ENCODE measurements around the gene BCAP29.

Gene BCAP29

DNA sequence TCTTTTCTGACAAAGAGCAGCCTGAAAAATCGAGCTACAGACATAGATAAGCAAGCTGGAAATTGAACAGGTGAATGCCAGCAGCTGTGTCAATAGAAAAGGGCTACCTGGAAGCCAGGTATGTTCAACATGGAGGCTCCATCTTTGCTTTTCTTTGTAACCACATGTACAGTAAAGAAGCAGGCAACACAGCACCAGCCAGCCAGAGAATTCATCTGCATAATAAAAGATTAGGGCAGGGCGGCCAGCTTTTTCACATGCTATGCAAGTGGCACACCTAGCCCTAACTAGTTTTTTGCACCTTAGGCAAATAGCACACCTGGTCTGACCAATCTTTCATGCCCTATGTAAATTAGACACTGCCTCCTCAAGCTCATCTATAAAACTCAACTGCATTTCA lies 42.0 kb upstream of the BCAP29 start:
- no peak overlapping the region for H3K18ac ChIP-seq (ENCODE audit: low read length)
- WGBS (ENCODE audit: extremely low coverage, insufficient coverage, insufficient read length), result no CpG with 5 or more reads among the region's 2 CpGs
- H3K27ac ChIP-seq (ENCODE audit: low read depth, low read length), result no peak overlapping the region
- H3K9me3 ChIP-seq (ENCODE audit: insufficient read depth, low read depth, low read length), result no peaks in the 10 kb centered on the region
- H2BK120ac ChIP-seq (ENCODE audit: insufficient read depth, low read length, poor library complexity), result no peak overlapping the region
- no peak overlapping the region for H3K4ac ChIP-seq (ENCODE audit: low read depth, low read length)
- H2BK5ac ChIP-seq (ENCODE audit: low read depth, low read length, poor library complexity), result no peak overlapping the region
- no peaks in the 10 kb centered on the region for H3K4me1 ChIP-seq (ENCODE audit: control insufficient read depth in 1 of 2, insufficient read depth in 2 of 2, low read length in 2 of 2)
- H3K23ac ChIP-seq (ENCODE audit: low read length), result no peak overlapping the region
- peaks cover 0 to 1% of the 10 kb centered on the region in 2 experiments for H3K36me3 ChIP-seq (ENCODE audit: control insufficient read depth in 1 of 2, insufficient read depth in 2 of 2, low read length in 2 of 2)
- H2AK5ac ChIP-seq (ENCODE audit: low read length), result no peak overlapping the region
- H4K12ac ChIP-seq (ENCODE audit: low read depth, low read length), result no peak overlapping the region
- H4K8ac ChIP-seq (ENCODE audit: low read depth, low read length), result no peak overlapping the region
- no peaks in the 10 kb centered on the region for H3K79me1 ChIP-seq (ENCODE audit: low read length)
- no peak overlapping the region for H4K91ac ChIP-seq (ENCODE audit: low read depth, low read length)
- H2BK12ac ChIP-seq (ENCODE audit: low read length), result no peak overlapping the region
- no peak for DNase-seq
- H3K27me3 ChIP-seq (ENCODE audit: insufficient read depth, low read length), result no peaks in the 10 kb centered on the region
- no peak overlapping the region for H2AFZ ChIP-seq (ENCODE audit: insufficient read depth, low read length, poor library complexity)
- H3K9ac ChIP-seq (ENCODE audit: low read length), result no peak overlapping the region
- H3K14ac ChIP-seq (ENCODE audit: low read length), result no peak overlapping the region
- H3K4me2 ChIP-seq (ENCODE audit: low read length), result no peak overlapping the region
- H3K4me3 ChIP-seq (ENCODE audit: low read depth, low read length), result no peak overlapping the region
- no peaks in the 10 kb centered on the region for H3K79me2 ChIP-seq (ENCODE audit: control insufficient read depth, insufficient read depth, low read length, poor library complexity)

GRCh38 chr7:107543338-107543993 lies 36.6 kb upstream of the BCAP29 start:
- Histone ChIP-seq H4K12ac (ENCODE audit: low read depth, low read length) (no peak overlapping the region), H3K23ac (ENCODE audit: low read length) (no peak overlapping the region), H3K27ac (ENCODE audit: low read depth, low read length) (no peak overlapping the region), H2BK5ac (ENCODE audit: low read depth, low read length, poor library complexity) (no peak overlapping the region), H3K9ac (ENCODE audit: low read length) (no peak overlapping the region), H2AFZ (ENCODE audit: insufficient read depth, low read length, poor library complexity) (no peak overlapping the region), H3K79me2 (ENCODE audit: control insufficient read depth, insufficient read depth, low read length, poor library complexity) (no peaks in the 10 kb centered on the region), H3K4me3 (ENCODE audit: low read depth, low read length) (no peak overlapping the region), H3K4ac (ENCODE audit: low read depth, low read length) (no peak overlapping the region), H3K18ac (ENCODE audit: low read length) (no peak overlapping the region), H3K4me1 (ENCODE audit: control insufficient read depth in 1 of 2, insufficient read depth in 2 of 2, low read length in 2 of 2) (no peaks in the 10 kb centered on the region), H2AK5ac (ENCODE audit: low read length) (no peak overlapping the region), H2BK120ac (ENCODE audit: insufficient read depth, low read length, poor library complexity) (no peak overlapping the region), H3K79me1 (ENCODE audit: low read length) (no peaks in the 10 kb centered on the region), H4K91ac (ENCODE audit: low read depth, low read length) (no peak overlapping the region), H3K36me3 (ENCODE audit: control insufficient read depth in 1 of 2, insufficient read depth in 2 of 2, low read length in 2 of 2) (peaks cover 7 to 14% of the 10 kb centered on the region in 2 experiments), H3K9me3 (ENCODE audit: insufficient read depth, low read depth, low read length) (peaks cover 3% of the 10 kb centered on the region), H3K4me2 (ENCODE audit: low read length) (no peak overlapping the region), H4K8ac (ENCODE audit: low read depth, low read length) (no peak overlapping the region), H3K27me3 (ENCODE audit: insufficient read depth, low read length) (no peaks in the 10 kb centered on the region), H3K14ac (ENCODE audit: low read length) (no peak overlapping the region), H2BK12ac (ENCODE audit: low read length) (no peak overlapping the region)
- WGBS (ENCODE audit: extremely low coverage, insufficient coverage, insufficient read length), result no CpG with 5 or more reads among the region's 5 CpGs
- no peak for DNase-seq

DNA sequence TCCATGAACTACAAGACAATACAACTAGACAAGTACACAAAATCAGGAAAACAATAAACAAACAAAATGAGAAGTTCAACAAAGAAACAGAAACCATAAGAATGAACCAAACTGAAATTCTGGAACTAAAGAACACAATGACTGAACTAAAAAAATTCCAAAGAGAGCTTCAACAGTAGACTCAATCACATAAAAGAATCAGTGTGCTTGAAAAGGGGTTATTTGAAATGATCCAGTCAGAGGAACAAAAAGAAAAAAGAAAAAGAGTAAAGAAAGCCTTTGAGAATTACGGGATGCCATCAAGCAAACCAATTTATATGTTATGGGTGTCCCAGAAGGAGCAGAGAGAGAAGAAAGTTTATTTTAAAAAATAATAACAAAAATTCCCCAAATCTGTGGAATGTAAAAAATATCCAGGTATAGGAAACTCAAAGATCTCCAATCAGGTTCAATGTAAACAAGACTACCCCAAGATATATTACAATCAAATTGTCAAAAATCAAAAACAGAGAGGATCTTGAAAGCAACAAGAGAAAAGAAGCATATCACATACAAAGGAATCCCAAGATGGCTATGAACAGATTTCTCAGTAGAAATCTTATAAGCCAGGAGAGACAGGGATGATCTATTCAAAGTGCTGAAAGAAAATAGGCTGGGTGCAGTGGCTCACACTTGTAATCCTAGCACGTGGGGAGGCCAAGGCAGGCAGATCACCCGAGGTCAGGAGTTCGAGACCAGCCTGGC lies 35.0 kb upstream of the BCAP29 start:
- H2BK5ac ChIP-seq (ENCODE audit: low read depth, low read length, poor library complexity), result no peak overlapping the region
- H3K4me2 ChIP-seq (ENCODE audit: low read length), result no peak overlapping the region
- H4K8ac ChIP-seq (ENCODE audit: low read depth, low read length), result no peak overlapping the region
- peaks cover 3% of the 10 kb centered on the region for H3K9me3 ChIP-seq (ENCODE audit: insufficient read depth, low read depth, low read length)
- H2BK120ac ChIP-seq (ENCODE audit: insufficient read depth, low read length, poor library complexity), result no peak overlapping the region
- no peaks in the 10 kb centered on the region for H3K79me2 ChIP-seq (ENCODE audit: control insufficient read depth, insufficient read depth, low read length, poor library complexity)
- H3K36me3 ChIP-seq (ENCODE audit: control insufficient read depth in 1 of 2, insufficient read depth in 2 of 2, low read length in 2 of 2), result peaks cover 7 to 13% of the 10 kb centered on the region in 2 experiments
- DNase-seq, result no peak
- H3K4me3 ChIP-seq (ENCODE audit: low read depth, low read length), result no peak overlapping the region
- H2BK12ac ChIP-seq (ENCODE audit: low read length), result no peak overlapping the region
- no peaks in the 10 kb centered on the region for H3K79me1 ChIP-seq (ENCODE audit: low read length)
- no peak overlapping the region for H3K4ac ChIP-seq (ENCODE audit: low read depth, low read length)
- no peak overlapping the region for H3K27ac ChIP-seq (ENCODE audit: low read depth, low read length)
- no CpG with 5 or more reads among the region's 4 CpGs for WGBS (ENCODE audit: extremely low coverage, insufficient coverage, insufficient read length)
- no peaks in the 10 kb centered on the region for H3K27me3 ChIP-seq (ENCODE audit: insufficient read depth, low read length)
- H4K91ac ChIP-seq (ENCODE audit: low read depth, low read length), result no peak overlapping the region
- H2AFZ ChIP-seq (ENCODE audit: insufficient read depth, low read length, poor library complexity), result no peak overlapping the region
- H3K9ac ChIP-seq (ENCODE audit: low read length), result no peak overlapping the region
- H3K18ac ChIP-seq (ENCODE audit: low read length), result no peak overlapping the region
- H3K4me1 ChIP-seq (ENCODE audit: control insufficient read depth in 1 of 2, insufficient read depth in 2 of 2, low read length in 2 of 2), result no peaks in the 10 kb centered on the region
- H3K23ac ChIP-seq (ENCODE audit: low read length), result no peak overlapping the region
- no peak overlapping the region for H2AK5ac ChIP-seq (ENCODE audit: low read length)
- no peak overlapping the region for H4K12ac ChIP-seq (ENCODE audit: low read depth, low read length)
- no peak overlapping the region for H3K14ac ChIP-seq (ENCODE audit: low read length)

- Histone ChIP-seq H3K79me1 (ENCODE audit: low read length) (no peaks in the 10 kb centered on the region), H4K8ac (ENCODE audit: low read depth, low read length) (no peak overlapping the region), H3K4me3 (ENCODE audit: low read depth, low read length) (no peak overlapping the region), H3K27me3 (ENCODE audit: insufficient read depth, low read length) (no peaks in the 10 kb centered on the region), H3K18ac (ENCODE audit: low read length) (no peak overlapping the region), H3K27ac (ENCODE audit: low read depth, low read length) (no peak overlapping the region), H3K14ac (ENCODE audit: low read length) (no peak overlapping the region), H3K9me3 (ENCODE audit: insufficient read depth, low read depth, low read length) (no peaks in the 10 kb centered on the region), H2AFZ (ENCODE audit: insufficient read depth, low read length, poor library complexity) (no peak overlapping the region), H3K4me2 (ENCODE audit: low read length) (no peak overlapping the region), H3K4ac (ENCODE audit: low read depth, low read length) (no peak overlapping the region), H3K23ac (ENCODE audit: low read length) (no peak overlapping the region), H3K79me2 (ENCODE audit: control insufficient read depth, insufficient read depth, low read length, poor library complexity) (no peaks in the 10 kb centered on the region), H3K36me3 (ENCODE audit: control insufficient read depth in 1 of 2, insufficient read depth in 2 of 2, low read length in 2 of 2) (peaks cover 0 to 3% of the 10 kb centered on the region in 2 experiments), H4K91ac (ENCODE audit: low read depth, low read length) (no peak overlapping the region), H2AK5ac (ENCODE audit: low read length) (no peak overlapping the region), H2BK120ac (ENCODE audit: insufficient read depth, low read length, poor library complexity) (no peak overlapping the region), H2BK12ac (ENCODE audit: low read length) (no peak overlapping the region), H3K9ac (ENCODE audit: low read length) (no peak overlapping the region), H2BK5ac (ENCODE audit: low read depth, low read length, poor library complexity) (no peak overlapping the region), H3K4me1 (ENCODE audit: control insufficient read depth in 1 of 2, insufficient read depth in 2 of 2, low read length in 2 of 2) (no peaks in the 10 kb centered on the region), H4K12ac (ENCODE audit: low read depth, low read length) (no peak overlapping the region)
- DNase-seq, result no peak
- no CpG with 5 or more reads among the region's 1 CpG for WGBS (ENCODE audit: extremely low coverage, insufficient coverage, insufficient read length)
Measured at GRCh38 chr7:107551936-107552335, 28.1 kb upstream of the BCAP29 start.

All from trophoblast cell (in vitro differentiated cells and primary cell).